Neuronal stem cell (in vitro differentiated cells): ENCODE data around the gene IRGC.

ENCODE experiments used
- DNase-seq: peaks from one replicate; pipeline ENCODE4 v3.0.0-alpha.2; 2013; ENCODE audit warnings: low spot score
- H2AFZ ChIP-seq: one replicate; pipeline ENCODE4 v1.6.1; 2013; ENCODE audit warnings: mild to moderate bottlenecking, low read length, inconsistent platforms
- H2AK5ac ChIP-seq: 2 replicates; pipeline ENCODE4 v1.6.1; 2013; ENCODE audit warnings: low read depth, mild to moderate bottlenecking, inconsistent platforms, low read length, moderate library complexity, mixed read lengths
- H2BK120ac ChIP-seq: 2 replicates; pipeline ENCODE4 v1.6.1; 2013; ENCODE audit warnings: low read depth, mild to moderate bottlenecking, inconsistent platforms, low read length, moderate library complexity, mixed read lengths
- H2BK12ac ChIP-seq: one replicate; pipeline ENCODE4 v1.6.1; 2013; ENCODE audit warnings: low read length, inconsistent platforms
- H2BK15ac ChIP-seq: 2 replicates; pipeline ENCODE4 v1.6.1; 2013; ENCODE audit warnings: mild to moderate bottlenecking, low read length, inconsistent platforms, mixed read lengths
- H2BK5ac ChIP-seq: one replicate; pipeline ENCODE4 v1.6.1; 2013; ENCODE audit warnings: inconsistent platforms, mild to moderate bottlenecking, low read length, moderate library complexity
- H3K14ac ChIP-seq: one replicate; pipeline ENCODE4 v1.6.1; 2013; ENCODE audit warnings: low read length, inconsistent platforms
- H3K18ac ChIP-seq: 2 replicates; pipeline ENCODE4 v1.6.1; 2013; ENCODE audit warnings: low read length, inconsistent platforms
- H3K23ac ChIP-seq: 2 replicates; pipeline ENCODE4 v1.6.1; 2013; ENCODE audit warnings: low read depth, mild to moderate bottlenecking, mixed read lengths, low read length, inconsistent platforms; ENCODE audit not compliant: poor library complexity
- H3K27ac ChIP-seq: replicated peaks from 3 replicates; pipeline ENCODE4 v1.5.1; 2013; ENCODE audit warnings: low read length, inconsistent platforms
- H3K27me3 ChIP-seq, 3 experiments: 2 replicates each; pipeline ENCODE4 v1.6.1; 2013; ENCODE audit warnings: low read length in 3 of 3, mild to moderate bottlenecking in 2 of 3, inconsistent platforms in 1 of 3, low read depth in 1 of 3, mixed read lengths in 1 of 3, moderate library complexity in 1 of 3; ENCODE audit not compliant: control insufficient read depth in 3 of 3, insufficient read depth in 3 of 3
- H3K36me3 ChIP-seq, 2 donors: replicated peaks in 1 of 2; 2 replicates each; pipeline ENCODE4 v1.6.1; 2013; ENCODE audit warnings: low read length in 2 of 2; ENCODE audit not compliant: control insufficient read depth in 2 of 2, insufficient read depth in 2 of 2
- H3K4ac ChIP-seq: 2 replicates; pipeline ENCODE4 v1.6.1; 2013; ENCODE audit warnings: inconsistent platforms, mild to moderate bottlenecking, low read length, moderate library complexity
- H3K4me1 ChIP-seq, 2 donors: 1 replicate in 1 of 2; 2 replicates in 1 of 2; pipeline ENCODE4 v1.6.1; 2013; ENCODE audit warnings: low read length in 2 of 2, low read depth in 1 of 2; ENCODE audit not compliant: control insufficient read depth in 2 of 2, insufficient read depth in 1 of 2
- H3K4me2 ChIP-seq: one replicate; pipeline ENCODE4 v1.6.1; 2013; ENCODE audit warnings: mild to moderate bottlenecking, low read length, inconsistent platforms; ENCODE audit not compliant: insufficient read depth, poor library complexity, severe bottlenecking
- H3K4me3 ChIP-seq, 2 donors: 2 replicates each; pipeline ENCODE4 v1.5.1; 2013; ENCODE audit warnings: low read length in 2 of 2, mild to moderate bottlenecking in 2 of 2, inconsistent platforms in 1 of 2, moderate library complexity in 1 of 2
- H3K79me1 ChIP-seq: one replicate; pipeline ENCODE4 v1.6.1; 2013; ENCODE audit warnings: low read depth, mild to moderate bottlenecking, inconsistent platforms, low read length, moderate library complexity
- H3K9ac ChIP-seq: one replicate; pipeline ENCODE4 v1.6.1; 2013; ENCODE audit warnings: mild to moderate bottlenecking, low read depth, low read length, inconsistent platforms; ENCODE audit not compliant: poor library complexity
- H3K9me3 ChIP-seq, 2 donors: replicated peaks in 1 of 2; 2 replicates each; pipeline versions ENCODE3 to v1.6.1; 2013; ENCODE audit warnings: low read length in 2 of 2, mild to moderate bottlenecking in 2 of 2, inconsistent platforms in 1 of 2, low read depth in 1 of 2, mixed read lengths in 1 of 2, moderate library complexity in 1 of 2; ENCODE audit not compliant: control insufficient read depth in 2 of 2, insufficient read depth in 1 of 2
- H4K8ac ChIP-seq: one replicate; pipeline ENCODE4 v1.6.1; 2013; ENCODE audit warnings: low read depth, mild to moderate bottlenecking, inconsistent platforms, low read length, moderate library complexity
- H4K91ac ChIP-seq: one replicate; pipeline ENCODE4 v1.6.1; 2013; ENCODE audit warnings: low read length, low read depth, mild to moderate bottlenecking, inconsistent platforms; ENCODE audit not compliant: poor library complexity
- WGBS, 2 donors: extraction: QIAGEN DNeasy Blood & Tissue Kit; methylation state at CpG; one replicate each; pipeline ENCODE4 v1.1.7; 2013; ENCODE audit warnings: missing lambda C conversion rate in 2 of 2, mixed read lengths in 1 of 2; ENCODE audit not compliant: insufficient read length in 2 of 2, insufficient replicate concordance in 1 of 2; ENCODE audit errors: extremely low coverage in 2 of 2; 5-methylcytosine and 5-hydroxymethylcytosine counted together

IRGC gene

DNA sequence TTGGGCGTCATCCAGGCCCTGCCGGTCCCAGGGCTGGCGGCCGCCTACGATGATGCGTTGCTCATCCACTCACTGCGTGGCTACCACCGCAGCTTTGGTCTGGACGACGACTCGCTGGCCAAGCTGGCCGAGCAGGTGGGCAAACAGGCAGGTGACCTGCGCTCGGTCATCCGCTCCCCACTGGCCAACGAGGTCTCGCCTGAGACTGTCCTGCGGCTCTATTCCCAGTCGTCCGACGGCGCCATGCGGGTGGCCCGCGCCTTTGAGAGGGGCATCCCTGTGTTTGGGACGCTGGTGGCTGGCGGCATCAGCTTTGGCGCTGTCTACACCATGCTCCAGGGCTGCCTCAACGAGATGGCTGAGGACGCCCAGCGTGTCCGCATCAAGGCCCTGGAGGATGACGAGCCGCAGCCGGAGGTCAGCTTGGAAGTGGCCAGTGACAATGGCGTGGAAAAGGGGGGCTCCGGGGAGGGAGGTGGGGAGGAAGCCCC, 3.5 kb downstream of the IRGC start:
- peak overlapping the region; percentile 59 for H3K14ac ChIP-seq
- peak overlapping the region; percentile 84 for H2BK12ac ChIP-seq
- no peak overlapping the region for H3K27ac ChIP-seq
- no peak overlapping the region for H2AFZ ChIP-seq
- WGBS, 2 donors, result no CpG with 5 or more reads among the region's 37 CpGs
- no peak overlapping the region for H3K4me3 ChIP-seq
- no peaks in the 10 kb centered on the region for H3K27me3 ChIP-seq
- peak overlapping the region; percentile 44 for H3K18ac ChIP-seq
- no peaks in the 10 kb centered on the region for H3K36me3 ChIP-seq
- peak overlapping the region; percentile 11 for H3K4me2 ChIP-seq
- no peak for DNase-seq
- H4K91ac ChIP-seq, result peak overlapping the region; percentile 85
- H3K79me1 ChIP-seq, result no peaks in the 10 kb centered on the region
- H3K4ac ChIP-seq, result peak overlapping the region; percentile 93
- peak overlapping the region; percentile 82 for H4K8ac ChIP-seq
- peak overlapping the region; percentile 44 for H3K9ac ChIP-seq
- H2BK5ac ChIP-seq, result peak overlapping the region; percentile 24
- peak overlapping the region; percentile 80 for H3K23ac ChIP-seq
- peak overlapping the region; percentile 85 for H2BK15ac ChIP-seq
- H3K4me1 ChIP-seq, result peaks cover 0 to 8% of the 10 kb centered on the region in 2 donors
- no peaks in the 10 kb centered on the region for H3K9me3 ChIP-seq
- peak overlapping the region; percentile 96 for H2AK5ac ChIP-seq
- peak overlapping the region; percentile 81 for H2BK120ac ChIP-seq

DNA sequence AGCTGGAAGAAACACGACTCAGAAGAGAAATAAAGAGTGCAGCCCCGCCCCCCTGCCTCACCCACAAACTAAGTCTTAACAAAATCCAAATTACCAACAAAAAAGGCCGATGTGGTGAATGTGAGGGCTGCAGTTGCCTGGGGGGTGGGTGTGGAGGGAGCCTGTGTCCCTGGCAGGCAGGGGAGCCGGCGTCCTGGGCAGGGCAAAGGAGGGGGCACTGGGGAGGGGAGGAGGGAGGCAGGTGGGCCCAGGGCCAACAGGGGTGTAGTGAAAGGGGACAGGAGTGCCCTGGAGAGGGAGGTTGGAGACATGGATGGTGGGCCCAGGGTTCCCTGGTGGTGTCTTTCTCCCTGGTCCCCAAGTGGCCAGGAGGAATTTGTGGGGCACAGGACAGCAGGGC, 4.0 kb downstream of the IRGC start:
- Histone ChIP-seq H3K79me1 (no peaks in the 10 kb centered on the region), H3K18ac (peak overlapping the region; percentile 48), H4K8ac (peak overlapping the region; percentile 43), H2BK12ac (no peak overlapping the region), H3K4ac (no peak overlapping the region), H3K27ac (no peak overlapping the region), H3K14ac (peak overlapping the region; percentile 94), H3K4me2 (peak overlapping the region; percentile 11), H3K36me3 (no peaks in the 10 kb centered on the region), H3K4me1 (peaks cover 0 to 8% of the 10 kb centered on the region in 2 donors), H3K9ac (no peak overlapping the region), H2BK15ac (no peak overlapping the region), H3K27me3 (no peaks in the 10 kb centered on the region), H2BK5ac (no peak overlapping the region), H2BK120ac (peak overlapping the region; percentile 81), H2AK5ac (no peak overlapping the region), H3K4me3 (no peak overlapping the region), H3K23ac (no peak overlapping the region), H4K91ac (no peak overlapping the region), H2AFZ (no peak overlapping the region), H3K9me3 (no peaks in the 10 kb centered on the region)
- DNase-seq, result no peak
- no CpG with 5 or more reads among the region's 5 CpGs for WGBS, 2 donors

DNA sequence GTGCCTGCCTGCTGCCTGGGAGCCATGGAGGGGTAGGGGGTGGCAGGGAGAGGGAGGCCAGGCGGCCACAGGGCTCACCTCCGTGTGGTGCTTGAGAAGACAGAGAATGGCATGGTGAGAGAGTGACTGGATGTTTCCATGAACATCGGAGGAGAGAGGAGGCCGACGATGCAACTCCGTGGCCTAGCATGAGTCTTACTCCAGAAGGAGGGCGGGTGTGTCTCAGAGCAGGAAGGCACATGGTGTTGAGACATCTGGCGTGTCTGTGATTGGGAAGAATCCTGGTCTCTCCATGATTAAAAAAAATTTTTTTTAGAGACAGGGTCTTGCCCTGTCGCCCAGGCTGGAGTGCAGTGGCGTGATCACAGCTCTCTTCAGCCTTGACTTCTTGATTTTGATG, 5.1 kb downstream of the IRGC start:
- WGBS, 2 donors, result no CpG with 5 or more reads among the region's 10 CpGs

DNA sequence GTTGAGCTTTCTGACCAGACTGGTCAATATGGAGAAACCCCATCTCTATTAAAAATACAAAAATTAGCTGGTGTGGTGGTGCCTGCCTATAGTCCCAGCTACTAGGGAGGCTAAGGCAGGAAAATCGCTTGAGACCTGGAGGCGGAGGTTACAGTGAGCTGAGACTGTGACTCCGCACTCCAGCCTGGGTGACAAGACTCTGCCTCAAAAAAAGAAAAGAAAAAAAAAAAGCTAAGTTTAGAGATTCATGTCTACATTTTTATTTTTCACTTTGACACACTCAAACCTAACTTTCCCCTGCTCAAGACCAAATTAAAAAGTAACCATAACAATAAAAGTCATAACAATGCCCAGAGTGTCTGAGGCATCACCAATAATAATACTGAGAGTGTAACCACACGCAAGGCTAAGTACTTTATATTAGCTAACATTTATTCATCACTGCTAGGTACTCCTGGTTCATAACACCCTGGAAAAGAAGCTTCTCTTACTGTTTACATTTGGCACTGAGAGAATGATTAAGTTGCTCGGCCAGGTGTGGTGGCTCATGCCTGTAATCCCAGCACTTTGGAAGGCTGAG, 5.7 kb downstream of the IRGC start:
- H3K27ac ChIP-seq, result no peak overlapping the region
- no peak overlapping the region for H2BK5ac ChIP-seq
- H3K4ac ChIP-seq, result no peak overlapping the region
- H3K9ac ChIP-seq, result no peak overlapping the region
- H2BK120ac ChIP-seq, result no peak overlapping the region
- no peak overlapping the region for H4K8ac ChIP-seq
- no peak overlapping the region for H2AFZ ChIP-seq
- no peak overlapping the region for H3K4me2 ChIP-seq
- no peak overlapping the region for H3K18ac ChIP-seq
- no peak overlapping the region for H3K23ac ChIP-seq
- no peak overlapping the region for H2AK5ac ChIP-seq
- no peaks in the 10 kb centered on the region for H3K36me3 ChIP-seq
- H4K91ac ChIP-seq, result no peak overlapping the region
- WGBS, 2 donors, result no CpG with 5 or more reads among the region's 5 CpGs
- H3K14ac ChIP-seq, result no peak overlapping the region
- H2BK15ac ChIP-seq, result no peak overlapping the region
- H3K9me3 ChIP-seq, result no peaks in the 10 kb centered on the region
- no peak overlapping the region for H3K4me3 ChIP-seq
- DNase-seq, result no peak
- no peaks in the 10 kb centered on the region for H3K79me1 ChIP-seq
- no peak overlapping the region for H2BK12ac ChIP-seq
- H3K4me1 ChIP-seq, result peaks cover 0 to 5% of the 10 kb centered on the region in 2 donors
- H3K27me3 ChIP-seq, result no peaks in the 10 kb centered on the region

More for the DNA sequence above, 5.1 kb downstream of the IRGC start:
- Histone ChIP-seq H2AFZ (no peak overlapping the region), H4K91ac (no peak overlapping the region), H3K27ac (no peak overlapping the region), H3K23ac (peak overlapping the region; percentile 11), H3K36me3 (no peaks in the 10 kb centered on the region), H2BK12ac (no peak overlapping the region), H3K4me1 (peaks cover 0 to 7% of the 10 kb centered on the region in 2 donors), H2AK5ac (peak overlapping the region; percentile 48), H3K79me1 (no peaks in the 10 kb centered on the region), H3K4ac (no peak overlapping the region), H2BK120ac (no peak overlapping the region), H3K9me3 (no peaks in the 10 kb centered on the region), H3K18ac (no peak overlapping the region), H3K4me3 (no peak overlapping the region), H2BK5ac (no peak overlapping the region), H3K9ac (no peak overlapping the region), H4K8ac (no peak overlapping the region), H3K27me3 (no peaks in the 10 kb centered on the region), H2BK15ac (peak overlapping the region; percentile 45), H3K14ac (no peak overlapping the region), H3K4me2 (no peak overlapping the region)
- no peak for DNase-seq
